ENCODE results near the gene P4HTM.

P4HTM gene

GRCh38 chr3:49017971-49018706, 28.1 kb downstream of the P4HTM start, which contains the start of gene DALRD3:
Gene DALRD3, minus strand, starts transcription at chr3:49018580. Its CDS starts 16 bp downstream, at chr3:49018564.
- Histone ChIP-seq H3K9ac (ENCODE audit: low read length in 2 of 2) (peak within 1 kb of the TSS; percentile 73 to 74), H3K27ac (ENCODE audit: low read length) (peak within 1 kb of the TSS; percentile 49), H3K27me3 (ENCODE audit: control insufficient read depth in 1 of 2, insufficient read depth in 2 of 2, low read length in 2 of 2) (no peaks in the 10 kb centered on the region), H3K4me1 (ENCODE audit: control insufficient read depth, insufficient read depth, low read length) (peaks cover 48% of the 10 kb centered on the region), H3K4me3 (ENCODE audit: low read length in 2 of 2) (peak within 1 kb of the TSS; percentile 82 to 88), H3K9me3 (ENCODE audit: control insufficient read depth in 2 of 2, low read length in 2 of 2) (no peaks in the 10 kb centered on the region), H3K36me3 (ENCODE audit: control insufficient read depth in 2 of 2, insufficient read depth in 2 of 2, low read length in 2 of 2) (peaks cover 28 to 31% of the 10 kb centered on the region in 2 donors)

- peaks cover 24 to 31% of the 10 kb centered on the region in 2 donors for H3K36me3 ChIP-seq (ENCODE audit: control insufficient read depth in 2 of 2, insufficient read depth in 2 of 2, low read length in 2 of 2)
- peak overlapping the region; percentile 49 for H3K27ac ChIP-seq (ENCODE audit: low read length)
- peak overlapping the region; percentile 73 to 74 for H3K9ac ChIP-seq (ENCODE audit: low read length in 2 of 2)
- H3K4me3 ChIP-seq (ENCODE audit: low read length in 2 of 2), result peak overlapping the region; percentile 82 to 88
- peaks cover 51% of the 10 kb centered on the region for H3K4me1 ChIP-seq (ENCODE audit: control insufficient read depth, insufficient read depth, low read length)
- H3K27me3 ChIP-seq (ENCODE audit: control insufficient read depth in 1 of 2, insufficient read depth in 2 of 2, low read length in 2 of 2), result no peaks in the 10 kb centered on the region
- no peaks in the 10 kb centered on the region for H3K9me3 ChIP-seq (ENCODE audit: control insufficient read depth in 2 of 2, low read length in 2 of 2)
Measured at GRCh38 chr3:49018707-49019006, 28.6 kb downstream of the P4HTM start.

- H3K27me3 ChIP-seq (ENCODE audit: control insufficient read depth in 1 of 2, insufficient read depth in 2 of 2, low read length in 2 of 2), result no peaks in the 10 kb centered on the region
- H3K9ac ChIP-seq (ENCODE audit: low read length in 2 of 2), result peak overlapping the region in 1 of 2 donors; percentile 89
- no peaks in the 10 kb centered on the region for H3K9me3 ChIP-seq (ENCODE audit: control insufficient read depth in 2 of 2, low read length in 2 of 2)
- peaks cover 51% of the 10 kb centered on the region for H3K4me1 ChIP-seq (ENCODE audit: control insufficient read depth, insufficient read depth, low read length)
- peaks cover 28 to 32% of the 10 kb centered on the region in 2 donors for H3K36me3 ChIP-seq (ENCODE audit: control insufficient read depth in 2 of 2, insufficient read depth in 2 of 2, low read length in 2 of 2)
- peak overlapping the region; percentile 71 to 95 for H3K4me3 ChIP-seq (ENCODE audit: low read length in 2 of 2)
- H3K27ac ChIP-seq (ENCODE audit: low read length), result peak overlapping the region; percentile 98
Measured at GRCh38 chr3:49019941-49020329, 29.9 kb downstream of the P4HTM start.

- Histone ChIP-seq H3K27me3 (ENCODE audit: control insufficient read depth in 1 of 2, insufficient read depth in 2 of 2, low read length in 2 of 2) (no peaks in the 10 kb centered on the region), H3K4me1 (ENCODE audit: control insufficient read depth, insufficient read depth, low read length) (peaks cover 51% of the 10 kb centered on the region), H3K9me3 (ENCODE audit: control insufficient read depth in 2 of 2, low read length in 2 of 2) (no peaks in the 10 kb centered on the region), H3K4me3 (ENCODE audit: low read length in 2 of 2) (peak overlapping the region; percentile 71 to 95), H3K36me3 (ENCODE audit: control insufficient read depth in 2 of 2, insufficient read depth in 2 of 2, low read length in 2 of 2) (peaks cover 29 to 32% of the 10 kb centered on the region in 2 donors), H3K27ac (ENCODE audit: low read length) (peak overlapping the region; percentile 98), H3K9ac (ENCODE audit: low read length in 2 of 2) (peak overlapping the region; percentile 76 to 89)
Measured at GRCh38 chr3:49020330-49021212, 30.5 kb downstream of the P4HTM start.

GRCh38 chr3:49021213-49021812, 31.3 kb downstream of the P4HTM start:
- Histone ChIP-seq H3K27me3 (ENCODE audit: control insufficient read depth in 1 of 2, insufficient read depth in 2 of 2, low read length in 2 of 2) (no peaks in the 10 kb centered on the region), H3K27ac (ENCODE audit: low read length) (peak overlapping the region; percentile 98), H3K4me3 (ENCODE audit: low read length in 2 of 2) (peak overlapping the region; percentile 71 to 95), H3K9me3 (ENCODE audit: control insufficient read depth in 2 of 2, low read length in 2 of 2) (no peaks in the 10 kb centered on the region), H3K9ac (ENCODE audit: low read length in 2 of 2) (peak overlapping the region; percentile 76 to 95), H3K4me1 (ENCODE audit: control insufficient read depth, insufficient read depth, low read length) (peaks cover 51% of the 10 kb centered on the region), H3K36me3 (ENCODE audit: control insufficient read depth in 2 of 2, insufficient read depth in 2 of 2, low read length in 2 of 2) (peaks cover 29% of the 10 kb centered on the region in 2 donors)

- Histone ChIP-seq H3K9me3 (ENCODE audit: control insufficient read depth in 2 of 2, low read length in 2 of 2) (no peaks in the 10 kb centered on the region), H3K27ac (ENCODE audit: low read length) (peak within 1 kb of the TSS; percentile 98), H3K9ac (ENCODE audit: low read length in 2 of 2) (peak within 1 kb of the TSS; percentile 76 to 95), H3K4me1 (ENCODE audit: control insufficient read depth, insufficient read depth, low read length) (peaks cover 46% of the 10 kb centered on the region), H3K36me3 (ENCODE audit: control insufficient read depth in 2 of 2, insufficient read depth in 2 of 2, low read length in 2 of 2) (peaks cover 27 to 33% of the 10 kb centered on the region in 2 donors), H3K4me3 (ENCODE audit: low read length in 2 of 2) (peak within 1 kb of the TSS; percentile 71 to 95), H3K27me3 (ENCODE audit: control insufficient read depth in 1 of 2, insufficient read depth in 2 of 2, low read length in 2 of 2) (no peaks in the 10 kb centered on the region)
Measured at GRCh38 chr3:49021813-49022687, 32.0 kb downstream of the P4HTM start, which contains the start of gene NDUFAF3. Gene NDUFAF3, plus strand, starts transcription at chr3:49022121. Its CDS starts 24 bp downstream, at chr3:49022145.

- Histone ChIP-seq H3K9ac (ENCODE audit: low read length in 2 of 2) (peak overlapping the region; percentile 76 to 95), H3K27ac (ENCODE audit: low read length) (peak overlapping the region; percentile 98), H3K9me3 (ENCODE audit: control insufficient read depth in 2 of 2, low read length in 2 of 2) (no peaks in the 10 kb centered on the region), H3K4me3 (ENCODE audit: low read length in 2 of 2) (peak overlapping the region; percentile 71 to 95), H3K27me3 (ENCODE audit: control insufficient read depth in 1 of 2, insufficient read depth in 2 of 2, low read length in 2 of 2) (no peaks in the 10 kb centered on the region), H3K4me1 (ENCODE audit: control insufficient read depth, insufficient read depth, low read length) (peaks cover 40% of the 10 kb centered on the region), H3K36me3 (ENCODE audit: control insufficient read depth in 2 of 2, insufficient read depth in 2 of 2, low read length in 2 of 2) (peaks cover 27 to 33% of the 10 kb centered on the region in 2 donors)
Measured at GRCh38 chr3:49022688-49023171, 32.7 kb downstream of the P4HTM start.

- no peak overlapping the region for H3K27ac ChIP-seq (ENCODE audit: low read length)
- no peaks in the 10 kb centered on the region for H3K9me3 ChIP-seq (ENCODE audit: control insufficient read depth in 2 of 2, low read length in 2 of 2)
- H3K4me3 ChIP-seq (ENCODE audit: low read length in 2 of 2), result no peak overlapping the region
- H3K4me1 ChIP-seq (ENCODE audit: control insufficient read depth, insufficient read depth, low read length), result peaks cover 36% of the 10 kb centered on the region
- no peaks in the 10 kb centered on the region for H3K27me3 ChIP-seq (ENCODE audit: control insufficient read depth in 1 of 2, insufficient read depth in 2 of 2, low read length in 2 of 2)
- H3K36me3 ChIP-seq (ENCODE audit: control insufficient read depth in 2 of 2, insufficient read depth in 2 of 2, low read length in 2 of 2), result peaks cover 27 to 33% of the 10 kb centered on the region in 2 donors
- no peak overlapping the region for H3K9ac ChIP-seq (ENCODE audit: low read length in 2 of 2)
Measured at GRCh38 chr3:49023775-49024174, 33.7 kb downstream of the P4HTM start.

- H3K36me3 ChIP-seq (ENCODE audit: control insufficient read depth in 2 of 2, insufficient read depth in 2 of 2, low read length in 2 of 2), result peaks cover 27 to 33% of the 10 kb centered on the region in 2 donors
- no peak overlapping the region for H3K4me3 ChIP-seq (ENCODE audit: low read length in 2 of 2)
- peaks cover 36% of the 10 kb centered on the region for H3K4me1 ChIP-seq (ENCODE audit: control insufficient read depth, insufficient read depth, low read length)
- H3K9ac ChIP-seq (ENCODE audit: low read length in 2 of 2), result no peak overlapping the region
- no peaks in the 10 kb centered on the region for H3K9me3 ChIP-seq (ENCODE audit: control insufficient read depth in 2 of 2, low read length in 2 of 2)
- H3K27ac ChIP-seq (ENCODE audit: low read length), result no peak overlapping the region
- H3K27me3 ChIP-seq (ENCODE audit: control insufficient read depth in 1 of 2, insufficient read depth in 2 of 2, low read length in 2 of 2), result no peaks in the 10 kb centered on the region
Measured at GRCh38 chr3:49024449-49024848, 34.4 kb downstream of the P4HTM start.
